ENCODE data around the gene TTC39A. TPM values are rescaled to one million over a fixed set of nuclear protein-coding genes. Genes with fewer than 3 reads are reported as not detected.
A peak's percentile ranks its signal among the peaks of the same experiment; 100 is the strongest.

TTC39A gene
- total RNA-seq, 2 donors from 2014 or later = 7.9 to 21.3 TPM

DNA sequence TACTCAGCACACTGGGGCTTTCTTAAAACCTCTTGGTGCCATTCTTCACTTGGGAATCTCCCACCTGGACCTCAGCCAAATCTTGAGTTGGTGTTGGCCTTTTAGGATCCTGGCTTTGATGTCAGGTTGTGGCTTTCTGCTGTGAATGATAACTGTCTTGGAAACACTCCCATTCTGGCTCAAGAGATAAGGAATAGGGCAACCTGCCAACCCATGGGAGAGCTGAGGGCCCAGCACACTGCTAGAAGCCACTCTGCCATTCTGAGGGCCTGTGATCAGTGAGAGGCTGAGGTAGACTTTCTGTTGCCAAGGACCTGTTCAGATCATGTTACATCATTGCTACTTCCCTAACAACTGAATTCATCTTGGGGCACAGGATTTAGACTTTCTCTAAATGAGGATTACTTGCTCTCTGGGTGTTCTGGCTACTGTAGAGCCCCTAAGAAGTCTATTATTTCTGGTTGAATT is 45.8 kb downstream of the TTC39A start:
- ATAC-seq (peak; percentile 80), DNase-seq (peak; percentile 58 to 76 (median 74))
- H3K4me3 ChIP-seq = no peak overlapping the region
- no peaks in the 10 kb centered on the region for H3K27me3 ChIP-seq
- H3K27ac ChIP-seq = no peak overlapping the region
- no peaks in the 10 kb centered on the region for H3K9me3 ChIP-seq
- H3K36me3 ChIP-seq (replicated peaks in 1 of 2; ENCODE audit: insufficient read depth in 1 of 2, low read depth in 2 of 2) = peaks cover 0 to 2% of the 10 kb centered on the region in 2 donors
- TF ChIP-seq, protein P1, sequence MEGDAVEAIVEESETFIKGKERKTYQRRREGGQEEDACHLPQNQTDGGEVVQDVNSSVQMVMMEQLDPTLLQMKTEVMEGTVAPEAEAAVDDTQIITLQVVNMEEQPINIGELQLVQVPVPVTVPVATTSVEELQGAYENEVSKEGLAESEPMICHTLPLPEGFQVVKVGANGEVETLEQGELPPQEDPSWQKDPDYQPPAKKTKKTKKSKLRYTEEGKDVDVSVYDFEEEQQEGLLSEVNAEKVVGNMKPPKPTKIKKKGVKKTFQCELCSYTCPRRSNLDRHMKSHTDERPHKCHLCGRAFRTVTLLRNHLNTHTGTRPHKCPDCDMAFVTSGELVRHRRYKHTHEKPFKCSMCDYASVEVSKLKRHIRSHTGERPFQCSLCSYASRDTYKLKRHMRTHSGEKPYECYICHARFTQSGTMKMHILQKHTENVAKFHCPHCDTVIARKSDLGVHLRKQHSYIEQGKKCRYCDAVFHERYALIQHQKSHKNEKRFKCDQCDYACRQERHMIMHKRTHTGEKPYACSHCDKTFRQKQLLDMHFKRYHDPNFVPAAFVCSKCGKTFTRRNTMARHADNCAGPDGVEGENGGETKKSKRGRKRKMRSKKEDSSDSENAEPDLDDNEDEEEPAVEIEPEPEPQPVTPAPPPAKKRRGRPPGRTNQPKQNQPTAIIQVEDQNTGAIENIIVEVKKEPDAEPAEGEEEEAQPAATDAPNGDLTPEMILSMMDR (IDR thresholded peaks at IDR 0.05) = no peak
- TF ChIP-seq POLR2A (IDR thresholded peaks at IDR 0.05) = no peak
- H3K4me1 ChIP-seq = peaks cover 17% of the 10 kb centered on the region
- intact Hi-C loops (cut with DNase I) = no loop called here

DNA sequence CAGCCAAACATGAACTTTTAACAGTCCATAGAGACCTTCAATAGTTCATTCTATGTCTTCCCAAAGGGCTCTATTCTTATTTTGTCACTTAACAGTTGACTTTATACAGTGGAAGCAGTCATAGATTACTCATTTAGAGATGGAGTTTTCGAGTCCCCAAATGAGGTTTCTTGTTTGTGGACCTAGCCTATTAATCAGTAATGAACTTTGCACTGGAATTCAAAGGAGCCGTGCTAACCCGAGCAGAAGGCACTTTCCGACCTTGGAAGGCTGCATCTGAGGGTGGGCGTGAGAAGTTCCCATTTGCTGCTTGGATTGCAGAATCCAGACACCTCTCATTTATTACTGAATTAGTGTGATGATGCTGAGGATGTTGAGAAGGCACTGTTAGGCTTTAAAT is 46.4 kb downstream of the TTC39A start:
- 9 to 14% methylated on average over 5 of the region's 5 CpGs for WGBS, 2 donors
- no peak overlapping the region for H3K27ac ChIP-seq
- no peak for TF ChIP-seq POLR2A (IDR thresholded peaks at IDR 0.05)
- TF ChIP-seq, protein P1 (IDR thresholded peaks at IDR 0.05) = no peak
- intact Hi-C loops (cut with DNase I) = no loop called here
- peaks cover 0 to 2% of the 10 kb centered on the region in 2 donors for H3K36me3 ChIP-seq (replicated peaks in 1 of 2; ENCODE audit: insufficient read depth in 1 of 2, low read depth in 2 of 2)
- no peaks in the 10 kb centered on the region for H3K9me3 ChIP-seq
- ATAC-seq = no peak
- H3K27me3 ChIP-seq = no peaks in the 10 kb centered on the region
- peaks cover 17% of the 10 kb centered on the region for H3K4me1 ChIP-seq
- no peak overlapping the region for H3K4me3 ChIP-seq
- no peak for DNase-seq

DNA sequence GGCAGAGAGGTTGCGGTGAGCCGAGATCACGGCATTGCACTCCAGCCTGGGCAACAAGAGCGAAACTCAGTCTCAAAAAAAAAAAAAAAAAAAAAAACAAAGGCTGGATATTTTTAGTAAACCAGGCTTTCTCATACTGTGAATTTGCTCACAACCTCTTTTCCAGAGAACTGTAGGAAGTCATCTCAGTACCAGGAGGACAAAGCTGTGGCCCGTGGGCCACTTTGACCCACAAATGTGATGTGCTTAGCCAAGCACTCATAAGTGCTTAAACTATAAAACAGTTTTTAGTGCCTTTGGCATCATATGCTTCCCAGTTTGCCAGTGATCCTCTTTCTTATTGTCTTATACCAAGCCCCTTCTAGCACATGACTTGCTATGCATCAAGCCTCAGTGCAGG is 47.8 kb downstream of the TTC39A start:
- Histone ChIP-seq H3K27ac (no peak overlapping the region), H3K4me1 (peaks cover 17% of the 10 kb centered on the region), H3K36me3 (replicated peaks in 1 of 2; ENCODE audit: insufficient read depth in 1 of 2, low read depth in 2 of 2) (no peaks in the 10 kb centered on the region), H3K9me3 (no peaks in the 10 kb centered on the region), H3K4me3 (no peak overlapping the region), H3K27me3 (no peaks in the 10 kb centered on the region)
- no peak for ATAC-seq
- TF ChIP-seq, protein P1 (IDR thresholded peaks at IDR 0.05) = no peak
- TF ChIP-seq POLR2A (IDR thresholded peaks at IDR 0.05) = no peak
- intact Hi-C loops (cut with DNase I) = no loop called here
- 93 to 94% methylated on average over 5 of the region's 5 CpGs for WGBS, 2 donors
- no peak for DNase-seq

DNA sequence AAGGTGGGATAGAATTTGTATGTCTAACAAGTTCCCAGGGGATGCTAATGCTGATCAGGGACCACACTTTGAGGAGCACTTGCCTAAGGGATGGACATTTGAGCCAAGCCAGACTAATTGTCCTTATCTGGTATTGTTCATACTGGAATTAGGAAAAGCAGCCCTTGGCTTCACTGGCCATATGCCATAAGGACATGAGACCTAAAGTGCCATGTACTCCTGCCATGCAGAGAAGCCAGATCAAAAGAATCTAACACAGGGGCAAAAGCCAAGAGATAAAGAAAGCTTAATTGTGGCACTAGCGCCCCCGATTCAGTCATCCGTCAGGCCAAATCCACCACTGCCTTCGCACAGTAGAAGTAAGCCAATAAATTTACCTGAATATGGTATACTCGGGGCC is 48.6 kb downstream of the TTC39A start:
- Histone ChIP-seq H3K36me3 (replicated peaks in 1 of 2; ENCODE audit: insufficient read depth in 1 of 2, low read depth in 2 of 2) (peaks cover 0 to 2% of the 10 kb centered on the region in 2 donors), H3K27me3 (no peaks in the 10 kb centered on the region), H3K4me3 (no peak overlapping the region), H3K27ac (no peak overlapping the region), H3K4me1 (peaks cover 17% of the 10 kb centered on the region), H3K9me3 (no peaks in the 10 kb centered on the region)
- TF ChIP-seq, protein P1 (IDR thresholded peaks at IDR 0.05) = no peak
- ATAC-seq (no peak), DNase-seq (no peak)
- 66 to 68% methylated on average over 5 of the region's 5 CpGs for WGBS, 2 donors
- intact Hi-C loops (cut with DNase I) = no loop called here

DNA sequence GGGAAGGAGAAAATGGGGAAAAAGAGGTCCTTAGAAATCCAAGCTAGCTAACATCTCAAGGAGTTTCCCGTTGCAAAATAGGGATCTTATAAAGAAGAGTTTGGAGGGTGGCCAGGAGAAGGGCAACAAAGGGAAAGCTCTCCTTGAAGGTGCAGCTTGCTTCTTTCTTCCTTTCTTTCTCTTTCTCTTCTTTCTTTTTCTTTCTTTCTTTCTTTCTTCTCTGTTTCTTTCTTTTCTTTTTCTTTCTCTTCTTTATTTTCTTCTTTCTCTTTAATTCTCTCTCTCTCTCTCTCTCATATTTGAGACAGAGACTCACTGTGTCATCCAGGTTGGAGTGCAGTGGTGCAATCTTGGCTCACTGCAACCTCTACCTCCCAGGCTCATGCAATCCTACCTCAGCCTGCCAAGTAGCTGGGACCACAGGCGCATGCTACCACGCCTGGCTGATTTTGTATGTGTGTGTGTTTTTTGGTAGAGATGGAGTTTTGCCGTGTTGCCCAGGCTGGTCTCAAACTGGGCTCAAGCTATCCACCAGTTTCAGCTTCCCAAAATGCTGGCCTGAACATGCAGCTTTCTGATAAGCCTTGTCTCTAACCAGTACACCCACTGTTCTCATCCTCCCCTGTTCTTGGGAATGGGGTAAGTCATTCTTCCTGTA is 49.9 kb downstream of the TTC39A start:
- no peak overlapping the region for H3K4me3 ChIP-seq
- H3K4me1 ChIP-seq = peaks cover 17% of the 10 kb centered on the region
- no peaks in the 10 kb centered on the region for H3K27me3 ChIP-seq
- ATAC-seq (no peak), DNase-seq (no peak)
- intact Hi-C loops (cut with DNase I) = no loop called here
- H3K9me3 ChIP-seq = no peaks in the 10 kb centered on the region
- H3K27ac ChIP-seq = no peak overlapping the region
- peaks cover 0 to 2% of the 10 kb centered on the region in 2 donors for H3K36me3 ChIP-seq (replicated peaks in 1 of 2; ENCODE audit: insufficient read depth in 1 of 2, low read depth in 2 of 2)
- 93 to 96% methylated on average over 4 of the region's 4 CpGs for WGBS, 2 donors
- TF ChIP-seq POLR2A (IDR thresholded peaks at IDR 0.05) = no peak
- TF ChIP-seq, protein P1 (IDR thresholded peaks at IDR 0.05) = no peak
